DMS153 (cell line): ENCODE data around the gene GDE1.

Experiments
- DNase-seq: peaks from one replicate; lab custom pipeline; 2025; lab: John Stamatoyannopoulos, UW

Gene GDE1

DNA sequence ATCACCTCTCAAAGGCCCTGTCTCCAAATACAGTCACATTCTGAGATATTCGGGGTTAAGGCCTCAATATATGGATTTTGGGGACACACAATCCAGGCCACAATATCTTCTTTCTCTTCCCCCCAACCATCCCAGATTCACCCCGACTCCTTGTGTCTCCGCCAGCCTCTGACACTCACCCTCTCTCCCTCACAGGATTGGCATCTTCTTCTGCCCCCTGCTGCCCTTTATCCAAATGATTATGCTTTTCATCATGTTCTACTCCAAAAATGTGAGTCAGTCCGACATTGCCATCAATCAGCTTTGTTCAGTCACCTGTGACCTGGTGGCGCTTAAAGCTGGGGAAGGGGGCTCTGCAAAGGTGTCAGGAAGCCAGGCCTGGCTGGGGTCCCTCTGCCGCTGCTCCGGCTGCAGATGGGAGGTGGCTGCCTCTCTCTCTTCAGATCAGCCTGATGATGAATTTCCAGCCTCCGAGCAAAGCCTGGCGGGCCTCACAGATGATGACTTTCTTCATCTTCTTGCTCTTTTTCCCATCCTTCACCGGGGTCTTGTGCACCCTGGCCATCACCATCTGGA, 35.1 kb downstream of the GDE1 start:
- DNase-seq = no peak

- DNase-seq = no peak
These were observed 35.8 kb downstream of the GDE1 start for GRCh38 chr16:19486051-19486450.

DNA sequence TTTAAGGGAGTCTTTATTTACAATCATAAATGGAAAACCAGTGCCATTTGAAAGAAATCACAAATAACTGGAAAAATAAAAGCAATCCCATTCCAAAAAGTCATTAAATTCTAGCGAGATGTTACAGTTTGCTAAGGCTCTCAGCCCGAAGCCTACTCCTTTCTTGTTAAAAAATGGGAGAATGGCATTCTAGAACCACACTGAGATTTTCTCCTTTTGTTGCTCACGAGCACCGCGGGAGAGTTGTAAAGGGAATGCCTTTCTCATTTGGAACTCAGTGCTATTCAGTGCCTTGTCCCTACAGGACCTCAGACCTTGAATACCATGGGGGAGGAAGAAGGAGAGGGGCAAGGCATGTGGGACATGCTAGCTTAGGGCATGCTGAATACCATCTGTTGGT, 36.3 kb downstream of the GDE1 start:
- no peak for DNase-seq

GRCh38 chr16:19484096-19484495, 37.8 kb downstream of the GDE1 start:
- no peak for DNase-seq

- DNase-seq = no peak
These were observed 39.6 kb downstream of the GDE1 start for GRCh38 chr16:19482291-19482690.

DNA sequence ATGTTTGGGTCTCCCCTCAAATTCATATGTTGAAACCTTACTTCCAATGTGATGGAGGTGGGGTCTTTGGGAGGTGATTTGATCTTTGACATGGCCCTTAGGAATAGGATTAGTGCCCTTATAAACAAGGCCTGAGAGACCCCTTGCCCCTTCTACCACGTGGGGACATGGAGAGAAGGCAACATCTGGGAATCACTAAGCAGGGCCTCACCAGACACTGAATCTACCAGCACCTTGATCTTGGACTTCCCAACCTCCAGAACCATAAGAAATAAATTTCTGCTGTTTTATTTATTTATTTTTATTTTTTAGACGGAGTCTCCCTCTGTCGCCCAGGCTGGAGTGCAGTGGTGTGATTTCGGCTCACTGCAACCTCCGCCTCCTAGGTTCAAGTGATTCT, 40.1 kb downstream of the GDE1 start:
- DNase-seq = no peak

- no peak for DNase-seq
These were observed 40.6 kb downstream of the GDE1 start for GRCh38 chr16:19481296-19481695.

DNA sequence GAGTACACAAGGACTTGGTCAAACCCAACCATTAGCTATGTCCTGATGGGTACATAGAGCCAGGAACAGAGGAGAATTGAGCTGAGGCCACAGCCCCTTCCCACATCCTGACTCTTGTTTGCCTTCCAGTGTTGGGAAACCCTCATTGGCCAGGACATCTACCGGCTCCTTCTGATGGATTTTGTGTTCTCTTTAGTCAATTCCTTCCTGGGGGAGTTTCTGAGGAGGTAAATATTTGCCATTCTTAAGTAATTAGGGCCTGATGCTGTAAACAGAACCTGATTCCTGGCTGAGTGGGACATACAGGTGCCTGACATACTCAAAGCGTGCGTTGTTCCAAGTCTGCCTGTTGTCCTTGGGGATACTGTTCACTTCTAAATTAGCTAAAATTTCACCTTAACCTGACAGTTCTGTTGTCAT, 42.6 kb downstream of the GDE1 start:
- no peak for DNase-seq

DNA sequence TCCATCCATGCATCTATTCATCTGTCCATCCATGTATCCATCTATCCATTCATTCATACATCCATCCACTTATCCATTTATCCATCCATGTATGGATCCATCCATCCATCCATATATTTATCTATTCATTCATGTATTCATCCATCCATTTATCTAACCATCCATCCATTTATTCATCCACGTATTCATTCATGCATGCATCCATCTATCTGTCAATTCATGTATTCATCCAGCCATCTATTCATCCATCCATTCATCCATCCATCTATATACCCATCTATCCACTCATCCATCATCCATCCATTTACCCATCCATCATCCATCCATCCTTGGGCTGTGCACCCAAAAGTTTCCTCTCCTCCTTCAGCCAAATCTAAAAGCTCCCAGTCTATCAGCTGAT, 43.4 kb downstream of the GDE1 start:
- DNase-seq = no peak

DNA sequence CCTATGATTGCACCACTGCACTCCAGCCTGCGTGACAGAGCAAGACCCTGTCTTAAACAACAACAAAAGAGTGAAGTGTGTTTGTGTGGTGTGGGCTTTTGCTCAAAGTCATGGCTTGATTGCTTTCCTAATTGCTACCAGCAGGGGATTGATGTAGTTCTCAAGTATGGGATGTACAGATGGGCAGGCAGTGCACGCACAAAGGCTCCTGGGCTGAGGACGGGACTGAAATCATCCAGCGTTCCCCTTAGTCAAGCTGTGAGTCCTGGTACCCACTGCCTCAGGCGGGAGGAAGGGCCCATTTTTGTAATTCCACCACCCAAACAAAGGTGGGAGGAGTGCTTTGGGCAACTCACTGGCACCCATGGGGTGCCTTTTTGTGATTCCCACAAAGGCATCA, 47.3 kb downstream of the GDE1 start:
- no peak for DNase-seq

DNA sequence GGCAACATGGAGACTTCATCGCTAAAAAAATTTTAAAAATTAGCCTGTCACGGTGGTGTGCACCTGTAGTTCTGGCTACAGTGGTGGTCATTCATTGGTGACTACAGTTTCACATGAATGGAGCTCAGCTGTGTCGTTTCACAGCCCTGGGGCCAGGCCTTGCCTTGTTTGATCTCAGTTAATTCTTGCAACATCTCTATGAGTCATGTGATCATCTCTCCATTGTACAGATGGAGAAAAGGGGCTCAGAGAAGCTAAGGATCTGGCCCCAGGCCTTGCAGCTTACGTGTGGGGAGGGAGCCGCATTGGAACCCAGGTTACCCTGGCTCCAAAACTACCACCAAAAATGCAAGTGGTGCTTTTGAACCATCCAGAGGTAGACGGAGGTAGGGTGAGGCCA, 49.4 kb downstream of the GDE1 start:
- DNase-seq = no peak

DNA sequence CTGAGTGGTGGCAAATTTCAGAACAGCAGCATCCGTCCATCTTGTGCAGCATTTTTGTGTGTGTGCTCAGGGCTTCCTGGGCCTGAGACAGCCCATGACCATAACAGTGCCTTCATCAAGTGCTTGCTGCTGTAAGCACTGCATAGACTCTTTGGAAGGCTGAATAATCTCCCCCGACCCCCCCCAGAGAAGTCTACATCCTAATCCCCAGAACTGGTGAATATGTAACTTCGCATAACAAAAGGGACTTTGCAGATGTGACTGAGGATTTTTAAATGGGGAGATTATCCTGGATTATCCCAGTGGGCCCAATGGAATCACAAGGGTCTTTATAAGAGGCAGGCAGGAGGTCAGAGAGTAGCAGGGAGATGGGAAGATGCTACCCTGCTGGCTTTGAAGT, 53.6 kb downstream of the GDE1 start:
- no peak for DNase-seq

- DNase-seq = peak; percentile 89
These were observed 58.2 kb downstream of the GDE1 start for GRCh38 chr16:19463468-19464315.

- no peak for DNase-seq
These were observed 61.5 kb downstream of the GDE1 start for GRCh38 chr16:19460397-19460796.

GRCh38 chr16:19458722-19459379, 63.0 kb downstream of the GDE1 start:
- DNase-seq = no peak
